IMR-90 (cell line): ENCODE results near the gene CHST14. TPM values are rescaled to one million over a fixed set of nuclear protein-coding genes. Genes with fewer than 3 reads are reported as not detected.

Experiments used
- ATAC-seq: fragments of 200-7000 bp; cut with Tn5 transposase; 2 replicates; pipeline ENCODE4 v1.9.1; 2020; ENCODE audit warnings: low read depth, mild to moderate bottlenecking, moderate library complexity
- BruUV-seq: library from RNA; stranded (reverse); fragments of 400-500 nt; replicated peaks from 2 replicates; lab custom pipeline; 2021; lab: Mats Ljungman, UMichigan
- CTCF ChIA-PET: fragments of 300-600 bp; formaldehyde crosslinking; extraction: SDS; loops from one replicate; lab custom pipeline; 2021; ENCODE audit warnings: antibody characterized with exemption; lab: Yijun Ruan, JAX
- POLR2A ChIA-PET: fragments of 300-600 bp; sonication (Branson Sonifier 250); formaldehyde crosslinking; loops from one replicate; lab custom pipeline; 2022; ENCODE audit warnings: antibody characterized with exemption; ENCODE audit not compliant: unreplicated experiment; lab: Charles Lee
- DNase-seq: peaks from one replicate; pipeline ENCODE4 v3.0.0; 2013
- H2AFZ ChIP-seq: replicated peaks from 2 replicates; pipeline ENCODE3; 2013; ENCODE audit warnings: low read length, mild to moderate bottlenecking; ENCODE audit not compliant: poor library complexity
- H2AK5ac ChIP-seq: 2 replicates; pipeline ENCODE4 v1.6.1; 2013; ENCODE audit warnings: low read depth, low read length, inconsistent platforms
- H2AK9ac ChIP-seq: replicated peaks from 2 replicates; pipeline ENCODE3; 2013; ENCODE audit warnings: mild to moderate bottlenecking, low read depth, low read length, moderate library complexity; ENCODE audit not compliant: poor library complexity
- H2BK120ac ChIP-seq: 2 replicates; pipeline ENCODE4 v1.6.1; 2013; ENCODE audit warnings: low read depth, low read length, inconsistent platforms
- H2BK15ac ChIP-seq: 3 replicates; pipeline ENCODE4 v1.6.1; 2013; ENCODE audit warnings: low read depth, low read length, inconsistent platforms
- H2BK20ac ChIP-seq: 2 replicates; pipeline ENCODE4 v1.6.1; 2013; ENCODE audit warnings: low read depth, mild to moderate bottlenecking, inconsistent platforms, low read length, moderate library complexity
- H2BK5ac ChIP-seq: 2 replicates; pipeline ENCODE4 v1.6.1; 2013; ENCODE audit warnings: mild to moderate bottlenecking, low read depth, low read length, inconsistent platforms; ENCODE audit not compliant: poor library complexity, severe bottlenecking
- H3K14ac ChIP-seq: replicated peaks from 2 replicates; pipeline ENCODE4 v1.6.1; 2013; ENCODE audit warnings: low read depth, low read length, inconsistent platforms
- H3K18ac ChIP-seq: 2 replicates; pipeline ENCODE4 v1.6.1; 2013; ENCODE audit warnings: low read depth, low read length, control low read depth
- H3K23ac ChIP-seq: 2 replicates; pipeline ENCODE4 v1.6.1; 2013; ENCODE audit warnings: low read depth, low read length, inconsistent platforms
- H3K27ac ChIP-seq: 2 replicates; pipeline ENCODE4 v1.5.1; 2013; ENCODE audit warnings: mild to moderate bottlenecking, control low read depth, low read length; ENCODE audit not compliant: insufficient read depth
- H3K27me3 ChIP-seq: 2 replicates; pipeline ENCODE4 v1.6.1; 2013; ENCODE audit warnings: low read length; ENCODE audit not compliant: control insufficient read depth, insufficient read depth
- H3K36me3 ChIP-seq: 2 replicates; pipeline ENCODE4 v1.6.1; 2013; ENCODE audit warnings: low read length, mixed read lengths; ENCODE audit not compliant: control insufficient read depth, insufficient read depth
- H3K4ac ChIP-seq: 2 replicates; pipeline ENCODE4 v1.6.1; 2013; ENCODE audit warnings: low read depth, low read length, inconsistent platforms
- H3K4me1 ChIP-seq: 2 replicates; pipeline ENCODE4 v1.6.1; 2013; ENCODE audit warnings: low read length, mixed read lengths; ENCODE audit not compliant: control insufficient read depth, insufficient read depth
- H3K4me2 ChIP-seq: 2 replicates; pipeline ENCODE4 v1.6.1; 2013; ENCODE audit warnings: low read depth, mild to moderate bottlenecking, control low read depth, low read length, moderate library complexity
- H3K4me3 ChIP-seq: 2 replicates; pipeline ENCODE4 v1.5.1; 2013; ENCODE audit warnings: low read depth, mild to moderate bottlenecking, control low read depth, low read length, moderate library complexity; ENCODE audit not compliant: insufficient read depth
- H3K56ac ChIP-seq: 2 replicates; pipeline ENCODE4 v1.6.1; 2013; ENCODE audit warnings: low read length, inconsistent platforms; ENCODE audit not compliant: insufficient read depth; ENCODE audit errors: extremely low read depth
- H3K79me1 ChIP-seq, 2 experiments: 2 replicates each; pipeline ENCODE4 v1.6.1; 2013; ENCODE audit warnings: low read length in 2 of 2, inconsistent platforms in 1 of 2, low read depth in 1 of 2
- H3K9ac ChIP-seq: 2 replicates; pipeline ENCODE4 v1.6.1; 2013; ENCODE audit warnings: low read depth, low read length, control low read depth
- H3K9me1 ChIP-seq: 2 replicates; pipeline ENCODE4 v1.6.1; 2013; ENCODE audit warnings: low read length, inconsistent platforms; ENCODE audit not compliant: insufficient read depth
- H3K9me3 ChIP-seq: 2 replicates; pipeline ENCODE4 v1.6.1; 2013; ENCODE audit warnings: low read length; ENCODE audit not compliant: control insufficient read depth, insufficient read depth
- H4K20me1 ChIP-seq: 2 replicates; pipeline ENCODE4 v1.6.1; 2013; ENCODE audit warnings: low read length, inconsistent platforms; ENCODE audit not compliant: insufficient read depth
- H4K5ac ChIP-seq: 2 replicates; pipeline ENCODE4 v1.6.1; 2013; ENCODE audit warnings: mild to moderate bottlenecking, low read depth, low read length, control low read depth
- H4K8ac ChIP-seq, 2 experiments: 2 replicates each; pipeline ENCODE4 v1.6.1; 2013; ENCODE audit warnings: low read depth in 2 of 2, low read length in 2 of 2, control low read depth in 1 of 2, inconsistent platforms in 1 of 2
- H4K91ac ChIP-seq: 2 replicates; pipeline ENCODE4 v1.6.1; 2013; ENCODE audit warnings: low read depth, low read length, inconsistent platforms; ENCODE audit not compliant: insufficient read depth
- CEBPB ChIP-seq: IDR thresholded peaks from 2 replicates; pipeline ENCODE4 v1.6.1; 2012; ENCODE audit warnings: low read depth, low read length, improper control_type of control experiment
- CHD1 ChIP-seq: IDR thresholded peaks from 2 replicates; pipeline ENCODE4 v1.6.1; 2012; ENCODE audit warnings: low read depth, low read length, improper control_type of control experiment
- ELK1 ChIP-seq: fragments of 150-350 bp; IDR thresholded peaks from 2 replicates; pipeline ENCODE4 v1.6.1; 2016; ENCODE audit warnings: low read depth, mild to moderate bottlenecking, low read length, moderate library complexity, borderline replicate concordance
- FOS ChIP-seq: fragments of 150-350 bp; IDR thresholded peaks from 2 replicates; pipeline ENCODE4 v1.6.1; 2016; ENCODE audit warnings: low read depth, low read length
- MAFK ChIP-seq: IDR thresholded peaks from 2 replicates; pipeline ENCODE4 v1.6.1; 2012; ENCODE audit warnings: low read depth, low read length, improper control_type of control experiment
- MAZ ChIP-seq: IDR thresholded peaks from 2 replicates; pipeline ENCODE4 v1.6.1; 2012; ENCODE audit warnings: low read depth, mild to moderate bottlenecking, low read length, improper control_type of control experiment, moderate library complexity, borderline replicate concordance
- MXI1 ChIP-seq: IDR thresholded peaks from 2 replicates; pipeline ENCODE4 v1.6.1; 2012; ENCODE audit warnings: low read depth, mild to moderate bottlenecking, low read length, moderate library complexity, borderline replicate concordance
- NFE2L2 ChIP-seq: fragments of 150-350 bp; IDR thresholded peaks from 2 replicates; pipeline ENCODE4 v1.6.1; 2016; ENCODE audit warnings: low read depth, mild to moderate bottlenecking, low read length
- POLR2A ChIP-seq: IDR thresholded peaks from 2 replicates; pipeline ENCODE4 v1.6.1; 2012; ENCODE audit warnings: mild to moderate bottlenecking, low read depth, low read length
- RAD21 ChIP-seq: IDR thresholded peaks from 2 replicates; pipeline ENCODE4 v1.6.1; 2012; ENCODE audit warnings: low read length, improper control_type of control experiment
- RCOR1 ChIP-seq: IDR thresholded peaks from 2 replicates; pipeline ENCODE4 v1.6.1; 2012; ENCODE audit warnings: mild to moderate bottlenecking, low read length, improper control_type of control experiment; ENCODE audit not compliant: insufficient replicate concordance
- RFX5 ChIP-seq: IDR thresholded peaks from 2 replicates; pipeline ENCODE4 v1.8.0; 2012; ENCODE audit warnings: low read depth, mild to moderate bottlenecking, low read length, moderate library complexity
- WGBS, 2 experiments: methylation state at CpG; one replicate each; pipeline versions ENCODE4 v1.1.5 to v1.1.7; 2013; ENCODE audit warnings: missing lambda C conversion rate in 2 of 2; ENCODE audit not compliant: insufficient read length in 1 of 2; ENCODE audit errors: extremely low coverage in 2 of 2; 5-methylcytosine and 5-hydroxymethylcytosine counted together
- dilution Hi-C: fragments of 300-500 bp; cut with HindIII; formaldehyde crosslinking; loops from one replicate; pipeline ENCODE4 v1.14.3; 2018; ENCODE audit warnings: low sequenced_read_pairs; ENCODE audit not compliant: unreplicated experiment
- in situ Hi-C: fragments of 300-500 bp; cut with MboI; formaldehyde crosslinking; loops from 3 replicates; pipeline ENCODE4 v1.14.3; 2019; ENCODE audit warnings: low sequenced_read_pairs, inconsistent platforms, mixed read lengths
- intact Hi-C: fragments of 100-400 bp; cut with micrococcal nuclease; formaldehyde crosslinking; loops from 2 replicates; pipeline ENCODE4 v1.10.0; 2022
- polyA plus RNA-seq, 3 experiments: library from polyadenylated mRNA; depleted of rRNA; stranded (reverse); fragments of >200 nt; gene quantifications; 2 replicates each; pipeline ENCODE4 v1.2.3, GENCODE V29; 2012; ENCODE audit warnings: low replicate concordance in 1 of 3
- total RNA-seq: library from RNA; depleted of rRNA; stranded (reverse); fragments of >200 nt; gene quantifications from 2 replicates; pipeline ENCODE4 v1.2.3, GENCODE V29; 2012
- TF ChIP-seq, protein P1 (sequence below): conservative IDR thresholded peaks from 2 replicates; pipeline ENCODE4 v1.5.1; 2012; ENCODE audit warnings: mild to moderate bottlenecking, low read depth, low read length, improper control_type of control experiment

CHST14 gene
- total and polyA plus RNA-seq, 2 of the 4 experiments (the other 2 are of a cell fraction): 3.8 to 19.5 TPM

GRCh38 chr15:40477642-40478327 is 7.0 kb downstream of the CHST14 start:
- Histone ChIP-seq H4K8ac (no peak overlapping the region), H2AK5ac (no peak overlapping the region), H4K20me1 (no peaks in the 10 kb centered on the region), H2AFZ (no peak overlapping the region), H3K9ac (no peak overlapping the region), H2BK20ac (no peak overlapping the region), H3K27ac (no peak overlapping the region), H2BK120ac (no peak overlapping the region), H3K9me3 (peaks cover 5% of the 10 kb centered on the region; the same call in 1 of the 2 replicates), H3K9me1 (no peaks in the 10 kb centered on the region), H4K5ac (no peak overlapping the region), H3K4me2 (no peak overlapping the region), H3K56ac (no peak overlapping the region), H2BK15ac (no peak overlapping the region), H3K14ac (no peak overlapping the region), H4K91ac (no peak overlapping the region), H3K18ac (no peak overlapping the region), H3K4me3 (no peak overlapping the region), H3K36me3 (no peaks in the 10 kb centered on the region), H2AK9ac (no peak overlapping the region), H3K23ac (no peak overlapping the region), H3K79me1 (peaks cover under 1 to 4% of the 10 kb centered on the region in 2 experiments; a peak in 2 of 4 replicates), H3K4ac (no peak overlapping the region), H3K27me3 (peaks cover 43% of the 10 kb centered on the region), H2BK5ac (no peak overlapping the region), H3K4me1 (no peaks in the 10 kb centered on the region)
- BruUV-seq: no TSS peak
- ChIA-PET POLR2A (no interaction called here), CTCF (no interaction called here)
- intact Hi-C loops (no loop called here), dilution Hi-C loops (no loop called here), in situ Hi-C loops (no loop called here)
- 32% methylated on average over 4 of the region's 5 CpGs; no CpG with 5 or more reads in 1 of the 2 experiments for WGBS, 2 experiments
- no peak for DNase-seq
- no peak for ATAC-seq
- TF ChIP-seq MXI1 (no peak), ELK1 (no peak), FOS (no peak), RAD21 (no peak), NFE2L2 (no peak), MAFK (no peak), RCOR1 (no peak), RFX5 (no peak), CHD1 (no peak), POLR2A (no peak), MAZ (no peak), CEBPB (no peak)
- TF ChIP-seq, protein P1, sequence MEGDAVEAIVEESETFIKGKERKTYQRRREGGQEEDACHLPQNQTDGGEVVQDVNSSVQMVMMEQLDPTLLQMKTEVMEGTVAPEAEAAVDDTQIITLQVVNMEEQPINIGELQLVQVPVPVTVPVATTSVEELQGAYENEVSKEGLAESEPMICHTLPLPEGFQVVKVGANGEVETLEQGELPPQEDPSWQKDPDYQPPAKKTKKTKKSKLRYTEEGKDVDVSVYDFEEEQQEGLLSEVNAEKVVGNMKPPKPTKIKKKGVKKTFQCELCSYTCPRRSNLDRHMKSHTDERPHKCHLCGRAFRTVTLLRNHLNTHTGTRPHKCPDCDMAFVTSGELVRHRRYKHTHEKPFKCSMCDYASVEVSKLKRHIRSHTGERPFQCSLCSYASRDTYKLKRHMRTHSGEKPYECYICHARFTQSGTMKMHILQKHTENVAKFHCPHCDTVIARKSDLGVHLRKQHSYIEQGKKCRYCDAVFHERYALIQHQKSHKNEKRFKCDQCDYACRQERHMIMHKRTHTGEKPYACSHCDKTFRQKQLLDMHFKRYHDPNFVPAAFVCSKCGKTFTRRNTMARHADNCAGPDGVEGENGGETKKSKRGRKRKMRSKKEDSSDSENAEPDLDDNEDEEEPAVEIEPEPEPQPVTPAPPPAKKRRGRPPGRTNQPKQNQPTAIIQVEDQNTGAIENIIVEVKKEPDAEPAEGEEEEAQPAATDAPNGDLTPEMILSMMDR: no peak
